ENCODE measurements around the gene PARP9.
"Not testable (repeated sequence)": the region's sequence is repeated elsewhere in the genome, so short reads cannot be mapped to it uniquely, and the experiment has no call there.

The PARP9 gene

GRCh38 chr3:122576174-122576940 lies 12.3 kb upstream of the PARP9 start:
- in situ Hi-C loops (cut with MboI; ENCODE audit: low sequenced_read_pairs), result no loop called here

DNA sequence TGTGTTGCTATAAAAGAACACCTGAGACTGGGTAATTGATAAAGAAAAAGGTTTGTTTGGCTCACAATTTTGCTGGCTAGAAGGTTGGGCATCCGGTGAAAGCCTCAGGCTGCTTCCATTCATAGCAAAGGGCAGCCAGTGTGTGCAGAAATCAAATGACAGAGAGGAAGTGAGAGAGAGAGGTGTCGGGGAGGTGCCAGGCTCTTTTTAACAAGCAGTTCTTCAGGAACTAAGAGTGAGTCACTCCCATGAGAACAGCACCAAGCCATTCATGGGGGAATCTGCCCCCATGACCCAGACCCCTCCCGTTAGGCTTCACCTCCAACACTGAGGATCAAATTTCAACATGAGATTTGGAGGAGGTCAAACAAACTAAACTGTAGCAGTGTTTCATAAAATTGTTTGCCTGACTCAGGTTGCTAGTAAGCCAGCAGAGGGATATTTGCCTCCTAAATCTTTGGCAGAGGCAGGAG lies 8.9 kb upstream of the PARP9 start:
- in situ Hi-C loops (cut with MboI; ENCODE audit: low sequenced_read_pairs), result no loop called here

DNA sequence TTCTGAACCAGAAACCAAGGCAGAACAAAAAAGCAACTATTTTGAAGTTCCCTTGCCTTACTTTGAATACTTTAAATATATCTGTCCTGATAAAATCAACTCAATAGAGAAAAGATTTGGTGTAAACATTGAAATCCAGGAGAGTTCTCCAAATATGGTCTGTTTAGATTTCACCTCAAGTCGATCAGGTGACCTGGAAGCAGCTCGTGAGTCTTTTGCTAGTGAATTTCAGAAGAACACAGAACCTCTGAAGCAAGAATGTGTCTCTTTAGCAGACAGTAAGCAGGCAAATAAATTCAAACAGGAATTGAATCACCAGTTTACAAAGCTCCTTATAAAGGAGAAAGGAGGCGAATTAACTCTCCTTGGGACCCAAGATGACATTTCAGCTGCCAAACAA lies 4.7 kb upstream of the PARP9 start:
- in situ Hi-C loops (cut with MboI; ENCODE audit: low sequenced_read_pairs), result no loop called here

DNA sequence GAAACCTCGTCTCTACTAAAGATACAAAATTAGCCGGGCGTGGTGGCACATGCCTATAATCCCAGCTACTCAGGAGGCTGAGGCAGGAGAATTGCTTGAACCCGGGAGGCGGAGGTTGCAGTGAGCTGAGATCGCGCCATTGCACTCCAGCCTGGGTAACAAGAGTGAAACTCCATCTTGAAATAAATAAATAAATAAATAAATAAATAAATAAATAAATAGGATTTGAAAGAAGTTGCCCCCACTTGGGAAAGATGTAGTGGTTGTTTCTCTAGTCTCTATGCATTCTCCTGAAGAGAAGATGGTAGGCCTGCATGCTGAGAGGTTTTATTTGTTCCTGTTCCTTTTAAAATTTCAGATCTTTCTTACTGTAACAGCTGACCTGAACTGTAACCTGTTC lies 4.0 kb upstream of the PARP9 start:
- in situ Hi-C loops (cut with MboI; ENCODE audit: low sequenced_read_pairs), result not testable (repeated sequence)

DNA sequence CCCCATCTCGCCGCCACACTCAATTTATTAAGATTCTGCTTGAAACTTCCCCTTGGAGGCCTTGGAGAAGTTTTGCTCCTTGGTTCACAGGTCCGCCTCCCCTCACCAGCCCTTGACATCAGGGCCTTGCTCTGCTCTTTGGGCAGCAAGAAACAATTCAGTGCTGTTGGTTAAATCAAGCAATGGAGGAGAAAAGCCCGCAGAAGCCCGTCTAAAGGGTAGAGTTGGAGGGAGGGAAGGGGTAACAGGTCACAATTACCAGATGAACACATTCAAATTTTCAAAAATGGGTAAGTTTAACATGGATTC lies 429 bp downstream of the PARP9 start:
- in situ Hi-C loops (cut with MboI; ENCODE audit: low sequenced_read_pairs), result no loop called here

- in situ Hi-C loops (cut with MboI; ENCODE audit: low sequenced_read_pairs), result no loop called here
Measured at GRCh38 chr3:122562923-122563716, 980 bp downstream of the PARP9 start.

DNA sequence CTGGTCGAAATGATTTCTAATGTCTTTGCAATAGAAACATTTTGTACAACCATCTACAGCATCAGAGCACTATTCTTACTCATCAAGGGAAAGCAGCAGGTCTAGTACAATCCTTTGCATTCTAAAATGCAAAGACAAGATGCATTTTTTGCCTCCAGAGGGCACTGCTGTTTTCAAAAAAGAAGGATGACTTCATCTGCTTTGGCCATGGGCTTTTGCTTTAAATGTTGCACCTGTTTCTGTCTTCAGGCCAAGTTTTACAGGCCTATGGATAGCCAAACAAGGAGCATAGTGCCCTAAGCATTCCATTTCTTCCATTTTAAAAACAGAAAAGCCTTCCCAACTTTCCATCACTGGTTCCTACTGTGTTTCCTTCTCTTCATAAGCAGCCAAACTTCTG lies 3.4 kb downstream of the PARP9 start:
- in situ Hi-C loops (cut with MboI; ENCODE audit: low sequenced_read_pairs), result no loop called here

GRCh38 chr3:122559906-122560305 lies 4.2 kb downstream of the PARP9 start:
- in situ Hi-C loops (cut with MboI; ENCODE audit: low sequenced_read_pairs), result no loop called here

- in situ Hi-C loops (cut with MboI; ENCODE audit: low sequenced_read_pairs), result no loop called here
Measured at GRCh38 chr3:122558605-122559004, 5.5 kb downstream of the PARP9 start.

DNA sequence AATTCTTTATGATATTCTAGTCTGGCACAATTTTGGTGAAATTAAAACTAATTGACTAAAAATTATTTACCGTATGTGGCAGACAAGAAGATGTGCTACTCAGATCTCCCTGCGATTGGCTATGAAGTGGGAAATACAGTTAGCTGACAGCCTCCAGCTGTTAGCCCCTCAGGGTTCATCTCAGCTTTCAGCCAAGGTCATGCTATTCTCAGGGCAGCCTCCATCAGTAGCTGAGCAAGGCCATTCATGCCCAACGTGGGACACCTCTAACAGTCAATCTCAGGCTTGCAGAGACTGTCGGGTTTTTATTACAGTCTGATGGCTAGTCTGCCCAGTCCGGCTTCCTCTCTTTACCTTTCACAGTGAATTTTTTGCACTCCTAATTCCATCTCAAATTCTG lies 6.7 kb downstream of the PARP9 start:
- in situ Hi-C loops (cut with MboI; ENCODE audit: low sequenced_read_pairs), result no loop called here

DNA sequence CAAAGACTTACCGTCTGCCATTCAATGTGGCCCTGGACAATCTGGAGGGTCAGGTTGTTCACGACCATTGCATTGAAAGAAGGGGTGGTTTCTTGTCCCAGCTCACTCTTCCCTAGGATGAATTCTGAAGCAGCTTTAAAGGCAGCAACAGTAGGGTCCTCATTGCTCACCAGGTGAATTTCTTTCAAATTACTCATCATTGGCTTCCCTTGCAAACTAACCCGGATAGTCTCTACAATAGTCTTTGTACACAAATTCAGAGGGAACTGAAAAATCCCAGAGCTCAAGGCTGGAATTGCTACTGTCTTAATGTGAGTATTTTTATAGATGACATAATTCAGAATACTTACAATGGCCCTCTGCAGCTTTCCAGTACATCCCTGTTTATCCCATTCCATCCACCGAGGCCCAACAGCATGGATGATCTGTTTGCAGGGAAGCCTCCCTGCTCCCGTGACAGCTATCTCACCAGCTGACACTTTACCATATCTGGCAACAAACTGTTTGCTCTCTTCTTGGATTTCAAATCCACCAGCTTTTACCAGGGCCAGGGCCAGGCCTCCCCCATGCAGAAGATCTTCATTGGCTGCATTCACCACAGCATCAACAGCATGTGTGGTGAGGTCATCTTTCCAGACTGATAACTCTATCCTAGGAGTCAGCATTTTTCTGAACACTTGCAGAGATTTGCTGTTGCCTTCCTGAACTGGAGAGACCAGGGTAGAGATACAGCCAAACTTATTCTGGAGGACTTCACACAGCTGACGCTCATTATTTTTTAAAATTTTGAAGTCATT lies 8.6 kb downstream of the PARP9 start:
- in situ Hi-C loops (cut with MboI; ENCODE audit: low sequenced_read_pairs), result no loop called here

- in situ Hi-C loops (cut with MboI; ENCODE audit: low sequenced_read_pairs), result no loop called here
Measured at GRCh38 chr3:122553171-122553570, 10.9 kb downstream of the PARP9 start.

- in situ Hi-C loops (cut with MboI; ENCODE audit: low sequenced_read_pairs), result no loop called here
Measured at GRCh38 chr3:122548619-122549018, 15.5 kb downstream of the PARP9 start.

DNA sequence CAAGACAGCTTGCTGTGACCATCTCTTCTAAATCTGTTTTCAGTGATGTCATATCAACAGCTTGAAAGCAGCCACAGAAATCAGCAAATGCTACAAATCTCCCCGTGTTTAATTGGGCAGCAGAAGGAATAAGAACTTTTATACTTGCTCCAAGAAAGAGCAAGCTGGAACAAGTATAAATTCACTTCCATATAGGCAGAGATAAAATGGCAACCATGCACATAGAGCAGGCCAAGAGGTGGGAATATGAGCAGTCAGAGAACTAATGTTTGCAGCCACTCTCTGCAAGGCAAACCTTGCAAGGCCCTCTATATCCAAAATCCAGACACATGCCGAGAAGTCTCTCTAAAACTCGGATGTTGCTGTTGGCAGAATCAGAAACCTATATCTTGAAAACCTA lies 16.0 kb downstream of the PARP9 start:
- in situ Hi-C loops (cut with MboI; ENCODE audit: low sequenced_read_pairs), result no loop called here

GRCh38 chr3:122546151-122546550 lies 17.9 kb downstream of the PARP9 start:
- in situ Hi-C loops (cut with MboI; ENCODE audit: low sequenced_read_pairs), result no loop called here

- in situ Hi-C loops (cut with MboI; ENCODE audit: low sequenced_read_pairs), result no loop called here
Measured at GRCh38 chr3:122538956-122539490, 25.1 kb downstream of the PARP9 start.

DNA sequence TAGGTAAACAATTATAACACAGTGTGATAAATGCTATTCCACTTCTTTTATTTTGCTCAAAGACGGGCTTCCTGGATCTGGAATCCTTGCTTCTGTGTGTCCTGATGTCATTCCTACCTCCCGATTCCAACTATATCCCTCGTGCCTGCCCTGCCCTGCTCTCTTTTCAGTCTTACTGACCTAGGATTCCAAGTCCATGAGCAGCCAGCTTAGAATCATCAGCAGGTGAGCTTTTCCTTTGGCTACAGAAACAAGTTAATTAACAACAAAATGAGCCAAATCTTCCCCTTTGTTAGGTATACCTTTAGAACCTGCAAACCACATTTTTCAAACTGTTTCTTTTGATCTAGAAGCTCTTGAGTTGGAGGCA lies 27.5 kb downstream of the PARP9 start:
- in situ Hi-C loops (cut with MboI; ENCODE audit: low sequenced_read_pairs), result no loop called here

DNA sequence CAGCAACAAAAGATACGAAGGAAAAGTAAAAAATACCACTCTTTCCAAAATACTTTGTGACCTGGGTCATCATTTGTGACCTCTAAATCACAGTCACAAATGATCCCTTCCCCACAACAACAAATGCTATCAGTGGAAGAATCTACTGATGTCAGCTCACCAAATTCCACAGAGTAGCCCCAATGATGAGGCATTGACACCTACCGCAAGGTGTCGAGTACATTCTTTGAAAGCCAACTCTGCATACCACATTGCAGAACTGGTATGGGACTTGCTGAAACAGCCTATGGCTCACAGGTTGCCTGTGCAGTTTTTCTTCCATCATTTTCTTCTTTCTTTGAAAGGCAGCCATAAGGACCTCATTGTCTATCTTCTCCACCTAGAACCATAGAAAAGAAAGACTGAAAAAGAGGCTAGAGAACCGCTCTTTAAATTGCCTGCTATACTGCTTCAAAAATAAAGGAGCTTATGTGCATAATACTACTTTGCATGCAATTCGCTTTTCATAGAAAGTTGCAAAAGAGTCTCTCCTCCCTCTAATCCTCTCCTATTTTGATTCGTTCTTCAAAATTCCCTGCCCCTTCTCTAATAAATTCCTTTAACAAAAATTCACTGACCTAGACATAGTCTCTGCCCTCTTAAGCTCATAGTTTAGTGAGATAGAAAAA lies 28.0 kb downstream of the PARP9 start:
- in situ Hi-C loops (cut with MboI; ENCODE audit: low sequenced_read_pairs), result no loop called here

DNA sequence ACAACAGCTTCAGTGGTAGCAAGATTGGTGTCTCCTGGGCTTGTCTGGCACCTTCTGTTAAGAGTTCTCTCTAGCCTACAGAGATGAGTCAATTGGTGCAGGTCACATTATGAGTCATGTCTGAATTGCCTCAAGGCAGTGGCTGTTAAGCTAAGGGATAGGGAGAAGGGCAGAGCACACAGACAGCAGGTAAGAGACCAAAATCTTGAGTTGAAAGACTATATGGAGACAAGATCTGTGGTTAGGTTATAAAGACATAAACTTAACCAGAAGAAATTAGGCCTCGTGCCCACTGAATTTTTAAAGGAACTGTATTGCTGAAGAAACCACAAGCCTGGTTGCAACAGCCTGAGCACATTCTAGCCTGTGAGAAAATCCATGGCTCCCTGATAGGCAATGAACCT lies 30.2 kb downstream of the PARP9 start:
- in situ Hi-C loops (cut with MboI; ENCODE audit: low sequenced_read_pairs), result no loop called here

DNA sequence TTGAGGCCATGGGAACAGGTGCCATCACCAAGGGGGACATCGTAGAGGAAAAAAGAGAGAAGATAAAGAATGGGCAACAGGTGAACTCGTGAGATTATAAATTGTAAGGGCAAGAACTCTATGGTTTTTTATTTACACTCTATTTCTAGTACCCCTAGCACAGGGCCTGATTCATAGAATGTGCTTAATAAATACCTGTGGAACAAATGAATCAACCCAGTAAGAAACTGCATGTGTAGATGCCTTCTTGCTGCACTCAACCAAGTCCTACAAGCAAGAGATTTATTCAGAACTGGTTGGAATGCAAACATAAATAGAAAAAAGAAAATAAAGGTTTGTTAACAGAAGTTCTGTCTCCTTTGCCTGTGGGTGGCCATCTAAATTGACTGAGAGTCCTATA lies 30.6 kb downstream of the PARP9 start:
- in situ Hi-C loops (cut with MboI; ENCODE audit: low sequenced_read_pairs), result no loop called here

DNA sequence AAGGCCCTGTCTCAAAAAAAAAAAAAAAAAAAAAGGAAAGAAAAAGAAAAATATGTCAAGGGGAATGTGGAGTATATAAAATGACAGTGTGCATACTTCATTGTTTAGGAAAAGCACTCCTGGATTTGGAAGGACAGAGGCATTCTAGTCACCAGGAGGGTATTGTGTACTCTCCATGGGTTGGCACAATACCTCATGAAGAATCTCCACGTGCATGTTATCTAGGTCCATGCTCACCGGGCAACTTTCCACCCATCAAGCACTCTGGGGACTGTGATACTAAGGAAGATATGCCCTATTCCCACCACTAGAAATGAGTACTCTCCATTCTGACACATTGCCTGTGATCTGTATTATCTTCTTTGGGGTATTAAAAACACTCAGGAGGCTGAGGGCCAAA lies 33.9 kb downstream of the PARP9 start:
- in situ Hi-C loops (cut with MboI; ENCODE audit: low sequenced_read_pairs), result no loop called here
